Gastroesophageal sphincter (tissue), 3 donors: ENCODE data around the gene LRP10.

Experiments used
- CTCF ChIP-seq, 4 experiments: fragments of 200-600 bp in 2 of 4; fragments of 450-650 bp in 2 of 4; sonication (generic) in 1 of 4; IDR thresholded peaks; one replicate each; pipeline ENCODE4 v1.5.1; 2017 to 2019; ENCODE audit warnings: antibody characterized with exemption in 4 of 4, mild to moderate bottlenecking in 2 of 4, moderate library complexity in 2 of 4
- POLR2A ChIP-seq, 2 donors: fragments of 450-650 bp; IDR thresholded peaks; one replicate each; pipeline ENCODE4 v1.6.1; 2017; ENCODE audit warnings: antibody characterized with exemption in 2 of 2, mild to moderate bottlenecking in 2 of 2, moderate library complexity in 1 of 2
- POLR2AphosphoS5 ChIP-seq: sonication (generic); formaldehyde crosslinking; IDR thresholded peaks from one replicate; pipeline ENCODE4 v1.6.1; 2017; ENCODE audit warnings: antibody characterized with exemption

DNA sequence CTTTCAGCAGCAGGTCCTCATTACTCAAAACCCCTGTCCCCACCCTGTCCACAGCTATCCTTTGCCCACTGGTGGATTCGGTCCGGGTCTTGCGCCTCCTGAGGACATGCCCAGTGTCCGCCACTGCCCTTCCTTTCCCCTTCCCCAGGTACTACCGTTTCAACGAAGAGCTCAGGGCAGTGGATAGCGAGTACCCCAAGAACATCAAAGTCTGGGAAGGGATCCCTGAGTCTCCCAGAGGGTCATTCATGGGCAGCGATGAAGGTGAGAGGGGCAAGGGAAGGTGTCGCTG lies 26.5 kb upstream of the LRP10 start:
- no peak for TF ChIP-seq CTCF (IDR thresholded peaks at IDR 0.05)
- no peak for TF ChIP-seq POLR2A (IDR thresholded peaks at IDR 0.05)
- no peak for TF ChIP-seq POLR2AphosphoS5
